H9 (cell line): ENCODE data around the gene FHIP2A. TPM values are rescaled to one million over a fixed set of nuclear protein-coding genes. Genes with fewer than 3 reads are reported as not detected.

Experiments used
- DNase-seq: peaks from one replicate; pipeline ENCODE4 v3.0.0-alpha.2; 2017
- H2AFZ ChIP-seq: one replicate; pipeline ENCODE4 v1.6.1; 2013; ENCODE audit warnings: mild to moderate bottlenecking, low read length, control low read depth, moderate library complexity
- H2AK5ac ChIP-seq: 2 replicates; pipeline ENCODE4 v1.6.1; 2013; ENCODE audit warnings: low read length, control low read depth, mixed read lengths; ENCODE audit not compliant: insufficient read length
- H2BK120ac ChIP-seq: one replicate; pipeline ENCODE4 v1.6.1; 2013; ENCODE audit warnings: low read depth, mild to moderate bottlenecking, low read length, control low read depth, inconsistent platforms; ENCODE audit not compliant: poor library complexity, severe bottlenecking
- H2BK12ac ChIP-seq: 2 replicates; pipeline ENCODE4 v1.6.1; 2013; ENCODE audit warnings: low read length, control low read depth, mixed read lengths, low read depth; ENCODE audit not compliant: insufficient read length
- H2BK15ac ChIP-seq: 2 replicates; pipeline ENCODE4 v1.6.1; 2013; ENCODE audit warnings: low read depth, low read length, control low read depth
- H2BK20ac ChIP-seq: one replicate; pipeline ENCODE4 v1.6.1; 2013; ENCODE audit warnings: low read depth, mild to moderate bottlenecking, low read length, control low read depth, inconsistent platforms; ENCODE audit not compliant: poor library complexity, severe bottlenecking
- H2BK5ac ChIP-seq: 2 replicates; pipeline ENCODE4 v1.6.1; 2013; ENCODE audit warnings: low read length, control low read depth, mixed read lengths; ENCODE audit not compliant: insufficient read length
- H3K14ac ChIP-seq: 2 replicates; pipeline ENCODE4 v1.6.1; 2013; ENCODE audit warnings: low read length, control low read depth; ENCODE audit not compliant: insufficient read depth
- H3K18ac ChIP-seq: 2 replicates; pipeline ENCODE4 v1.6.1; 2013; ENCODE audit warnings: low read depth, mild to moderate bottlenecking, mixed read lengths, low read length, control low read depth; ENCODE audit not compliant: insufficient read length
- H3K23ac ChIP-seq: 2 replicates; pipeline ENCODE4 v1.6.1; 2013; ENCODE audit warnings: low read length, control low read depth, mixed read lengths, low read depth; ENCODE audit not compliant: insufficient read length
- H3K23me2 ChIP-seq: 2 replicates; pipeline ENCODE4 v1.6.1; 2013; ENCODE audit warnings: low read depth, mild to moderate bottlenecking, mixed read lengths, low read length, control low read depth; ENCODE audit not compliant: insufficient read length, poor library complexity, severe bottlenecking
- H3K27ac ChIP-seq: 2 replicates; pipeline ENCODE4 v1.5.1; 2013; ENCODE audit warnings: low read length, control low read depth, mixed read lengths, low read depth; ENCODE audit not compliant: insufficient read length
- H3K27me3 ChIP-seq: 2 replicates; pipeline ENCODE4 v1.6.1; 2013; ENCODE audit warnings: low read length, control low read depth, inconsistent platforms; ENCODE audit not compliant: insufficient read depth
- H3K4ac ChIP-seq: 2 replicates; pipeline ENCODE4 v1.6.1; 2013; ENCODE audit warnings: low read depth, mild to moderate bottlenecking, control low read depth, inconsistent platforms, low read length, moderate library complexity
- H3K4me1 ChIP-seq: 2 replicates; pipeline ENCODE4 v1.6.1; 2013; ENCODE audit warnings: low read length, control low read depth, inconsistent platforms; ENCODE audit not compliant: insufficient read depth
- H3K4me2 ChIP-seq: 2 replicates; pipeline ENCODE4 v1.6.1; 2013; ENCODE audit warnings: low read length, control low read depth, mixed read lengths; ENCODE audit not compliant: insufficient read length, insufficient read depth
- H3K56ac ChIP-seq: 2 replicates; pipeline ENCODE4 v1.6.1; 2013; ENCODE audit warnings: low read depth, mild to moderate bottlenecking, mixed read lengths, low read length, control low read depth; ENCODE audit not compliant: insufficient read length
- H3K79me1 ChIP-seq: 2 replicates; pipeline ENCODE4 v1.6.1; 2013; ENCODE audit warnings: low read depth, mild to moderate bottlenecking, moderate library complexity, low read length, control low read depth, inconsistent platforms; ENCODE audit not compliant: insufficient read depth, poor library complexity, severe bottlenecking
- H3K79me2 ChIP-seq: 2 replicates; pipeline ENCODE4 v1.6.1; 2013; ENCODE audit warnings: low read length, control low read depth, inconsistent platforms; ENCODE audit not compliant: insufficient read depth
- H3K9ac ChIP-seq: 2 replicates; pipeline ENCODE4 v1.6.1; 2013; ENCODE audit warnings: low read length, control low read depth, mixed read lengths; ENCODE audit not compliant: insufficient read length; ENCODE audit errors: extremely low read depth
- H3K9me3 ChIP-seq: one replicate; pipeline ENCODE4 v1.6.1; 2013; ENCODE audit warnings: low read depth, low read length, inconsistent platforms; ENCODE audit not compliant: control insufficient read depth
- H3T11ph ChIP-seq: one replicate; pipeline ENCODE4 v1.6.1; 2013; ENCODE audit warnings: mild to moderate bottlenecking, low read length, control low read depth, inconsistent platforms
- H4K20me1 ChIP-seq: one replicate; pipeline ENCODE4 v1.6.1; 2013; ENCODE audit not compliant: control insufficient read depth, insufficient read length, insufficient read depth
- H4K5ac ChIP-seq: 2 replicates; pipeline ENCODE4 v1.6.1; 2013; ENCODE audit warnings: low read depth, mild to moderate bottlenecking, mixed read lengths, low read length, control low read depth; ENCODE audit not compliant: insufficient read length
- H4K8ac ChIP-seq: replicated peaks from 2 replicates; pipeline ENCODE4 v1.6.1; 2013; ENCODE audit warnings: low read length, control low read depth, mixed read lengths, low read depth; ENCODE audit not compliant: insufficient read length
- H4K91ac ChIP-seq: 2 replicates; pipeline ENCODE4 v1.6.1; 2013; ENCODE audit warnings: low read depth, mild to moderate bottlenecking, moderate library complexity, mixed read lengths, low read length, control low read depth; ENCODE audit not compliant: insufficient read length
- H3K27ac Mint-ChIP-seq, 3 experiments: 2 replicates in 2 of 3; 3 replicates in 1 of 3; pipeline ENCODE4 v1.8.0; 2020 to 2021; ENCODE audit warnings: mixed read lengths in 3 of 3, mild to moderate bottlenecking in 1 of 3, moderate library complexity in 1 of 3
- H3K27me3 Mint-ChIP-seq: 2 replicates; pipeline ENCODE4 v1.8.0; 2021; ENCODE audit warnings: low read depth, mild to moderate bottlenecking, moderate library complexity, mixed read lengths
- H3K36me3 Mint-ChIP-seq, 3 experiments: 2 replicates in 2 of 3; 3 replicates in 1 of 3; pipeline ENCODE4 v1.8.0; 2020 to 2021; ENCODE audit warnings: low read depth in 3 of 3, mixed read lengths in 3 of 3; ENCODE audit not compliant: insufficient read depth in 1 of 3
- H3K4me1 Mint-ChIP-seq, 2 experiments: 2 replicates each; pipeline ENCODE4 v1.8.0; 2020; ENCODE audit warnings: mixed read lengths in 2 of 2
- H3K4me3 Mint-ChIP-seq, 2 experiments: 2 replicates in 1 of 2; 3 replicates in 1 of 2; pipeline ENCODE4 v1.8.0; 2020 to 2021; ENCODE audit warnings: mild to moderate bottlenecking in 2 of 2, mixed read lengths in 2 of 2, moderate library complexity in 1 of 2
- H3K9me3 Mint-ChIP-seq, 2 experiments: 2 replicates in 1 of 2; 3 replicates in 1 of 2; pipeline ENCODE4 v1.8.0; 2020; ENCODE audit warnings: mild to moderate bottlenecking in 2 of 2, mixed read lengths in 2 of 2, moderate library complexity in 1 of 2
- CTCF ChIP-seq: fragments of 200-600 bp; sonication (generic); conservative IDR thresholded peaks from 3 replicates; pipeline ENCODE4 v1.8.0; 2021; ENCODE audit warnings: antibody characterized with exemption, mild to moderate bottlenecking
- WGBS: extraction: QIAGEN DNeasy Blood & Tissue Kit; methylation state at CpG from one replicate; pipeline ENCODE4 v1.1.7; 2013; ENCODE audit warnings: missing lambda C conversion rate, low lambda C conversion rate, mixed read lengths; ENCODE audit not compliant: insufficient read length; ENCODE audit errors: extremely low coverage; 5-methylcytosine and 5-hydroxymethylcytosine counted together
- total RNA-seq: library from RNA; stranded (reverse); gene quantifications from 2 replicates; pipeline ENCODE4 v1.2.1, GENCODE V29; 2021

The FHIP2A gene
- total RNA-seq, 1 experiment from 2014 or later, result 14.8 TPM

GRCh38 chr10:114837690-114838089 lies 16.1 kb downstream of the FHIP2A start:
- Mint-ChIP-seq H3K36me3 (peaks cover 12 to 60% (median 45%) of the 10 kb centered on the region in 3 experiments), H3K4me1 (no peaks in the 10 kb centered on the region), H3K4me3 (no peak overlapping the region; a peak in 1 of 5 replicates), H3K27me3 (no peaks in the 10 kb centered on the region), H3K27ac (no peak overlapping the region), H3K9me3 (peaks cover 0 to 3% of the 10 kb centered on the region in 2 experiments; a peak in 2 of 5 replicates)
- H3K14ac ChIP-seq, result no peak overlapping the region
- H4K8ac ChIP-seq, result no peak overlapping the region
- H3K4me2 ChIP-seq, result no peak overlapping the region
- no peak overlapping the region for H2BK12ac ChIP-seq
- H3K4ac ChIP-seq, result no peak overlapping the region
- WGBS, result no CpG with 5 or more reads among the region's 3 CpGs
- no peaks in the 10 kb centered on the region for H3K27me3 ChIP-seq
- no peaks in the 10 kb centered on the region for H3K4me1 ChIP-seq
- no peak overlapping the region for H2AFZ ChIP-seq
- H3T11ph ChIP-seq, result no peak overlapping the region
- H2BK120ac ChIP-seq, result no peak overlapping the region
- H3K79me1 ChIP-seq, result no peaks in the 10 kb centered on the region
- no peak overlapping the region for H2BK5ac ChIP-seq
- no peak for DNase-seq
- no peak overlapping the region for H2AK5ac ChIP-seq
- H4K20me1 ChIP-seq, result no peaks in the 10 kb centered on the region
- H3K79me2 ChIP-seq, result no peaks in the 10 kb centered on the region
- H3K27ac ChIP-seq, result no peak overlapping the region
- H3K9me3 ChIP-seq, result no peaks in the 10 kb centered on the region
- H2BK15ac ChIP-seq, result no peak overlapping the region
- no peak overlapping the region for H3K18ac ChIP-seq
- no peak overlapping the region for H2BK20ac ChIP-seq
- H3K56ac ChIP-seq, result no peak overlapping the region
- no peak overlapping the region for H4K91ac ChIP-seq
- H3K23ac ChIP-seq, result no peak overlapping the region
- H3K23me2 ChIP-seq, result no peaks in the 10 kb centered on the region
- no peak overlapping the region for H4K5ac ChIP-seq
- no peak overlapping the region for H3K9ac ChIP-seq
- no peak for TF ChIP-seq CTCF
